Ramos (cell line): ENCODE measurements around the gene ERAL1.
"Not testable (repeated sequence)": the region's sequence is repeated elsewhere in the genome, so short reads cannot be mapped to it uniquely, and the experiment has no call there.

Experiments used
- in situ Hi-C: fragments of 300-500 bp; cut with MboI; formaldehyde crosslinking; loops from one replicate; pipeline ENCODE4 v1.14.3; 2022; ENCODE audit warnings: low sequenced_read_pairs; ENCODE audit not compliant: unreplicated experiment

Gene ERAL1

GRCh38 chr17:28895794-28896447 lies 41.1 kb downstream of the ERAL1 start:
- in situ Hi-C loops, result no loop called here

GRCh38 chr17:28896491-28896883 lies 41.7 kb downstream of the ERAL1 start:
- in situ Hi-C loops, result no loop called here

GRCh38 chr17:28896884-28897768 lies 42.3 kb downstream of the ERAL1 start, which contains the start of gene FLOT2:
TSS of gene FLOT2 (minus strand) at chr17:28897733. CDS start at chr17:28897574, 159 bp downstream.
- in situ Hi-C loops, result no loop called here

GRCh38 chr17:28897769-28898526 lies 43.1 kb downstream of the ERAL1 start:
- in situ Hi-C loops, result no loop called here

GRCh38 chr17:28898527-28898955 lies 43.7 kb downstream of the ERAL1 start:
- in situ Hi-C loops, result no loop called here

- in situ Hi-C loops, result no loop called here
These were observed 44.5 kb downstream of the ERAL1 start for GRCh38 chr17:28899212-28899815.

- in situ Hi-C loops, result no loop called here
These were observed 46.3 kb downstream of the ERAL1 start for GRCh38 chr17:28900986-28901726.

- in situ Hi-C loops, result no loop called here
These were observed 47.3 kb downstream of the ERAL1 start for GRCh38 chr17:28901866-28902818.

- in situ Hi-C loops, result no loop called here
These were observed 48.2 kb downstream of the ERAL1 start, which contains the start of gene DHRS13 for GRCh38 chr17:28902819-28903545. TSS of gene DHRS13 (minus strand) at chr17:28903079. CDS start at chr17:28902944, 135 bp downstream.

- in situ Hi-C loops, result not testable (repeated sequence)
These were observed 48.7 kb downstream of the ERAL1 start for GRCh38 chr17:28903546-28903841.

GRCh38 chr17:28904800-28905199 lies 50.0 kb downstream of the ERAL1 start:
- in situ Hi-C loops, result no loop called here

GRCh38 chr17:28906276-28906675 lies 51.5 kb downstream of the ERAL1 start:
- in situ Hi-C loops, result no loop called here

- in situ Hi-C loops, result no loop called here
These were observed 52.1 kb downstream of the ERAL1 start for GRCh38 chr17:28906706-28907438.

- in situ Hi-C loops, result no loop called here
These were observed 53.1 kb downstream of the ERAL1 start for GRCh38 chr17:28907709-28908475.

GRCh38 chr17:28908640-28909167 lies 53.9 kb downstream of the ERAL1 start:
- in situ Hi-C loops, result no loop called here

GRCh38 chr17:28910534-28910933 lies 55.7 kb downstream of the ERAL1 start:
- in situ Hi-C loops, result loop anchor here (5.0 kb wide), 2 partner anchors 37 to 48 kb away; no protein-coding TSS in a partner anchor
